Bronchial epithelial cell (primary cell): ENCODE measurements around the gene NEURL4. TPM values are rescaled to one million over a fixed set of nuclear protein-coding genes. Genes with fewer than 3 reads are reported as not detected.

Source experiments
- DNase-seq: peaks from one replicate; pipeline ENCODE4 v3.0.0-alpha.2; 2010; ENCODE audit warnings: low read depth
- FAIRE-seq: peaks from 2 replicates; lab custom pipeline; 2011; peaks lifted over from hg19 to GRCh38; lab: Jason Lieb, UNC
- H3K27me3 ChIP-seq: 2 replicates; pipeline ENCODE4 v1.5.1; 2011; ENCODE audit warnings: low read length; ENCODE audit not compliant: control insufficient read depth, insufficient read depth
- H3K36me3 ChIP-seq: 2 replicates; pipeline ENCODE4 v1.5.1; 2011; ENCODE audit warnings: low read length; ENCODE audit not compliant: control insufficient read depth, insufficient read depth
- H3K4me3 ChIP-seq: 2 replicates; pipeline ENCODE4 v1.5.1; 2011; ENCODE audit warnings: mild to moderate bottlenecking, low read depth, low read length, control low read depth
- CTCF ChIP-seq: IDR thresholded peaks from 2 replicates; pipeline ENCODE4 v1.5.1; 2011; ENCODE audit warnings: mild to moderate bottlenecking, moderate library complexity, low read length, control low read depth, inconsistent platforms; ENCODE audit not compliant: insufficient read depth, severe bottlenecking
- total RNA-seq: library from RNA; depleted of rRNA; stranded (reverse); fragments of >200 nt; gene quantifications from 2 replicates; pipeline ENCODE4 v1.2.1, GENCODE V29; 2014

The NEURL4 gene
- total RNA-seq, 1 donor from 2014 or later, result 14.7 TPM

- H3K27me3 ChIP-seq, result peaks cover 3% of the 10 kb centered on the region
- DNase-seq, result no peak
- H3K36me3 ChIP-seq, result no peaks in the 10 kb centered on the region
- FAIRE-seq, result no peak
- H3K4me3 ChIP-seq, result no peak overlapping the region
- no peak for TF ChIP-seq CTCF
Observed at GRCh38 chr17:7292194-7292593, 36.9 kb downstream of the NEURL4 start.

GRCh38 chr17:7290685-7291084, 38.5 kb downstream of the NEURL4 start:
- DNase-seq, result no peak
- peaks cover 3% of the 10 kb centered on the region for H3K27me3 ChIP-seq
- no peaks in the 10 kb centered on the region for H3K36me3 ChIP-seq
- no peak for FAIRE-seq
- TF ChIP-seq CTCF, result no peak
- H3K4me3 ChIP-seq, result no peak overlapping the region

GRCh38 chr17:7290166-7290565, 39.0 kb downstream of the NEURL4 start:
- TF ChIP-seq CTCF, result no peak
- FAIRE-seq, result no peak
- no peak for DNase-seq
- H3K4me3 ChIP-seq, result no peak overlapping the region
- peaks cover 4% of the 10 kb centered on the region for H3K27me3 ChIP-seq
- no peaks in the 10 kb centered on the region for H3K36me3 ChIP-seq

GRCh38 chr17:7289256-7290032, 39.7 kb downstream of the NEURL4 start:
- peaks cover 5% of the 10 kb centered on the region for H3K27me3 ChIP-seq
- no peak for TF ChIP-seq CTCF
- FAIRE-seq (no peak), DNase-seq (no peak)
- H3K36me3 ChIP-seq, result no peaks in the 10 kb centered on the region
- no peak overlapping the region for H3K4me3 ChIP-seq

- Histone ChIP-seq H3K36me3 (no peaks in the 10 kb centered on the region), H3K27me3 (peaks cover 5% of the 10 kb centered on the region), H3K4me3 (no peak overlapping the region)
- no peak for TF ChIP-seq CTCF
- FAIRE-seq, result no peak
- DNase-seq, result no peak
Observed at GRCh38 chr17:7285679-7286078, 43.5 kb downstream of the NEURL4 start.

- TF ChIP-seq CTCF, result no peak
- FAIRE-seq, result no peak
- peaks cover 5% of the 10 kb centered on the region for H3K27me3 ChIP-seq
- DNase-seq, result no peak
- H3K36me3 ChIP-seq, result no peaks in the 10 kb centered on the region
- H3K4me3 ChIP-seq, result no peak overlapping the region
Observed at GRCh38 chr17:7284911-7285310, 44.2 kb downstream of the NEURL4 start.
